ENCODE measurements around the gene ATOH7. TPM values are rescaled to one million over a fixed set of nuclear protein-coding genes. Genes with fewer than 3 reads are reported as not detected.

The ATOH7 gene
- total and polyA plus RNA-seq, 9 of the 15 experiments (the other 6 are each of a cell fraction or from before 2014, with no cell fraction given) = not detected

DNA sequence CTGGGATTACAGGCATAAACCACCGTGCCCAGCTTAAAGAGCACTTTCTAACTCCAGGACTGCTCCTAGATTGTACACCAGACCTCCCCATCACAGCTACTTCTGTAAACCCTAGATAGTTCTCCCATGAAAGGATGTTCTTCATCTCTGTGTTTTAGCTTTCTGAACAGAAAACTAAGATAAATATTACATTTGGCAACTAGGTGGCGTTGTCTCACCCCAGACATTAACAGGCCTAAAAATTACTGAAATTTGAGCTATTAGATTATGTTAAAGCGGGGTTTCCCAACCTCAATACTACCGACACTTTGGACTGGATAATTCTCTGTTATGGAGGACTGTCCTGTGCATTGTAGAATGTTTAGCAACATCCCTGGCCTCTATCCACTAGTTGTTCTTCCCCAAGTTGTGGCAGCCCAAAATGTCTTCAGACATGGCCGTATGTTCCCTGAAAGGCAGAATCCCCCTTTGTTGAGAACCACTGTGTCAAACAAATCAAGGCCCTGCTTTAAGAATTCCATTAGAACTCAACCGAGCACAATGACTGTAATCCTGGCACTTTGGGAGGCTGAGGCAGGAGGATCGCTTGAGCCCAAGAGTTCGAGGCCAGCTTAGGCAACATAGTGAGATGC lies 19.1 kb downstream of the ATOH7 start (continued):
- TF ChIP-seq ESRRA (IDR thresholded peaks at IDR 0.05; ENCODE audit: borderline replicate concordance, low read depth) (no peak), POLR2B (IDR thresholded peaks at IDR 0.05; ENCODE audit: low read depth, partially characterized antibody) (no peak), KDM1A (IDR thresholded peaks at IDR 0.05) (0 out of 4 replicates have a peak, but pooled peaks of 1 of the 2 experiments have one; percentile 26), ARHGAP35 (IDR thresholded peaks at IDR 0.05; ENCODE audit: partially characterized antibody) (no peak), RBM17 (IDR thresholded peaks at IDR 0.05; ENCODE audit: borderline replicate concordance, low read depth, low read length) (no peak), LARP7 (IDR thresholded peaks at IDR 0.05) (0 out of 2 replicates have a peak, but pooled peaks have one; percentile 4), PHF8 (IDR thresholded peaks at IDR 0.05; ENCODE audit: borderline replicate concordance, low read length) (no peak), HDAC3 (IDR thresholded peaks at IDR 0.05; ENCODE audit: borderline replicate concordance, partially characterized antibody) (no peak), ZNF121 (CRISPR knock-in tag; conservative IDR thresholded peaks at IDR 0.05) (no peak)
- TF ChIP-seq, protein P1, sequence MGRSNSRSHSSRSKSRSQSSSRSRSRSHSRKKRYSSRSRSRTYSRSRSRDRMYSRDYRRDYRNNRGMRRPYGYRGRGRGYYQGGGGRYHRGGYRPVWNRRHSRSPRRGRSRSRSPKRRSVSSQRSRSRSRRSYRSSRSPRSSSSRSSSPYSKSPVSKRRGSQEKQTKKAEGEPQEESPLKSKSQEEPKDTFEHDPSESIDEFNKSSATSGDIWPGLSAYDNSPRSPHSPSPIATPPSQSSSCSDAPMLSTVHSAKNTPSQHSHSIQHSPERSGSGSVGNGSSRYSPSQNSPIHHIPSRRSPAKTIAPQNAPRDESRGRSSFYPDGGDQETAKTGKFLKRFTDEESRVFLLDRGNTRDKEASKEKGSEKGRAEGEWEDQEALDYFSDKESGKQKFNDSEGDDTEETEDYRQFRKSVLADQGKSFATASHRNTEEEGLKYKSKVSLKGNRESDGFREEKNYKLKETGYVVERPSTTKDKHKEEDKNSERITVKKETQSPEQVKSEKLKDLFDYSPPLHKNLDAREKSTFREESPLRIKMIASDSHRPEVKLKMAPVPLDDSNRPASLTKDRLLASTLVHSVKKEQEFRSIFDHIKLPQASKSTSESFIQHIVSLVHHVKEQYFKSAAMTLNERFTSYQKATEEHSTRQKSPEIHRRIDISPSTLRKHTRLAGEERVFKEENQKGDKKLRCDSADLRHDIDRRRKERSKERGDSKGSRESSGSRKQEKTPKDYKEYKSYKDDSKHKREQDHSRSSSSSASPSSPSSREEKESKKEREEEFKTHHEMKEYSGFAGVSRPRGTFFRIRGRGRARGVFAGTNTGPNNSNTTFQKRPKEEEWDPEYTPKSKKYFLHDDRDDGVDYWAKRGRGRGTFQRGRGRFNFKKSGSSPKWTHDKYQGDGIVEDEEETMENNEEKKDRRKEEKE (IDR thresholded peaks at IDR 0.05; ENCODE audit: borderline replicate concordance in 1 of 2, control insufficient read depth in 1 of 2, low read depth in 2 of 2, low read length in 1 of 2) = no peak
- TF ChIP-seq, protein P2, sequence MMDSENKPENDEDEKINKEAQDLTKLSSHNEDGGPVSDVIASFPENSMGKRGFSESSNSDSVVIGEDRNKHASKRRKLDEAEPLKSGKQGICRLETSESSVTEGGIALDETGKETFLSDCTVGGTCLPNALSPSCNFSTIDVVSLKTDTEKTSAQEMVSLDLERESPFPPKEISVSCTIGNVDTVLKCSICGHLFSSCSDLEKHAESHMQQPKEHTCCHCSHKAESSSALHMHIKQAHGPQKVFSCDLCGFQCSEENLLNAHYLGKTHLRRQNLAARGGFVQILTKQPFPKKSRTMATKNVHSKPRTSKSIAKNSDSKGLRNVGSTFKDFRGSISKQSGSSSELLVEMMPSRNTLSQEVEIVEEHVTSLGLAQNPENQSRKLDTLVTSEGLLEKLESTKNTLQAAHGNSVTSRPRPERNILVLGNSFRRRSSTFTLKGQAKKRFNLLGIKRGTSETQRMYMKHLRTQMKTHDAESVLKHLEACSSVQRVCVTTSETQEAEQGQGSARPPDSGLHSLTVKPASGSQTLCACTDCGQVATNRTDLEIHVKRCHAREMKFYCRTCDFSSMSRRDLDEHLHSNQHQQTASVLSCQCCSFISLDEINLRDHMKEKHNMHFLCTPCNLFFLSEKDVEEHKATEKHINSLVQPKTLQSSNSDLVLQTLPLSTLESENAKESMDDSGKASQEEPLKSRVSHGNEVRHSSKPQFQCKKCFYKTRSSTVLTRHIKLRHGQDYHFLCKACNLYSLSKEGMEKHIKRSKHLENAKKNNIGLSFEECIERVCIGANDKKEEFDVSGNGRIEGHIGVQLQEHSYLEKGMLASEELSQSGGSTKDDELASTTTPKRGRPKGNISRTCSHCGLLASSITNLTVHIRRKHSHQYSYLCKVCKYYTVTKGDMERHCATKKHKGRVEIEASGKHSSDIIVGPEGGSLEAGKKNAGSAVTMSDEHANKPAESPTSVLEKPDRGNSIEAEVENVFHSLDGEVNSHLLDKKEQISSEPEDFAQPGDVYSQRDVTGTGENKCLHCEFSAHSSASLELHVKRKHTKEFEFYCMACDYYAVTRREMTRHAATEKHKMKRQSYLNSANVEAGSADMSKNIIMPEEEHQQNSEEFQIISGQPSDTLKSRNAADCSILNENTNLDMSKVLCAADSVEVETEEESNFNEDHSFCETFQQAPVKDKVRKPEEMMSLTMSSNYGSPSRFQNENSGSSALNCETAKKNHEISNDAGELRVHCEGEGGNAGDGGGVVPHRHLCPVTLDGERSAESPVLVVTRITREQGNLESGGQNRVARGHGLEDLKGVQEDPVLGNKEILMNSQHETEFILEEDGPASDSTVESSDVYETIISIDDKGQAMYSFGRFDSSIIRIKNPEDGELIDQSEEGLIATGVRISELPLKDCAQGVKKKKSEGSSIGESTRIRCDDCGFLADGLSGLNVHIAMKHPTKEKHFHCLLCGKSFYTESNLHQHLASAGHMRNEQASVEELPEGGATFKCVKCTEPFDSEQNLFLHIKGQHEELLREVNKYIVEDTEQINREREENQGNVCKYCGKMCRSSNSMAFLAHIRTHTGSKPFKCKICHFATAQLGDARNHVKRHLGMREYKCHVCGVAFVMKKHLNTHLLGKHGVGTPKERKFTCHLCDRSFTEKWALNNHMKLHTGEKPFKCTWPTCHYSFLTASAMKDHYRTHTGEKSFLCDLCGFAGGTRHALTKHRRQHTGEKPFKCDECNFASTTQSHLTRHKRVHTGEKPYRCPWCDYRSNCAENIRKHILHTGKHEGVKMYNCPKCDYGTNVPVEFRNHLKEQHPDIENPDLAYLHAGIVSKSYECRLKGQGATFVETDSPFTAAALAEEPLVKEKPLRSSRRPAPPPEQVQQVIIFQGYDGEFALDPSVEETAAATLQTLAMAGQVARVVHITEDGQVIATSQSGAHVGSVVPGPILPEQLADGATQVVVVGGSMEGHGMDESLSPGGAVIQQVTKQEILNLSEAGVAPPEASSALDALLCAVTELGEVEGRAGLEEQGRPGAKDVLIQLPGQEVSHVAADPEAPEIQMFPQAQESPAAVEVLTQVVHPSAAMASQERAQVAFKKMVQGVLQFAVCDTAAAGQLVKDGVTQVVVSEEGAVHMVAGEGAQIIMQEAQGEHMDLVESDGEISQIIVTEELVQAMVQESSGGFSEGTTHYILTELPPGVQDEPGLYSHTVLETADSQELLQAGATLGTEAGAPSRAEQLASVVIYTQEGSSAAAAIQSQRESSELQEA (IDR thresholded peaks at IDR 0.05; ENCODE audit: low read depth) = no peak

All from K562 (cell line).